HEK293T (cell line): Measurements from ENCODE around the gene SV2B.

Source experiments
- CTCF ChIA-PET: fragments of 350-600 bp; formaldehyde crosslinking; extraction: SDS; loops from one replicate; lab custom pipeline; 2021; ENCODE audit warnings: antibody characterized with exemption, inconsistent platforms; lab: Yijun Ruan, JAX
- POLR2A ChIA-PET: fragments of 350-600 bp; formaldehyde crosslinking; extraction: SDS; loops from one replicate; lab custom pipeline; 2020; ENCODE audit warnings: antibody characterized with exemption, inconsistent platforms; lab: Yijun Ruan, JAX
- DNase-seq: peaks from one replicate; pipeline ENCODE4 v3.0.0; 2012; ENCODE audit warnings: mixed read lengths; ENCODE audit errors: extremely low spot score
- ARNT ChIP-seq: fragments of 450-650 bp; IDR thresholded peaks from 2 replicates; pipeline ENCODE4 v1.6.1; 2017; ENCODE audit warnings: mild to moderate bottlenecking
- BHLHE40 ChIP-seq: fragments of 450-650 bp; IDR thresholded peaks from 2 replicates; pipeline ENCODE4 v1.6.1; 2016; ENCODE audit warnings: mild to moderate bottlenecking, moderate library complexity, borderline replicate concordance
- CTBP1 ChIP-seq: fragments of 450-650 bp; IDR thresholded peaks from 2 replicates; pipeline ENCODE4 v1.6.1; 2016; ENCODE audit warnings: borderline replicate concordance
- ELF4 ChIP-seq: fragments of 450-650 bp; IDR thresholded peaks from 2 replicates; pipeline ENCODE4 v1.6.1; 2017; ENCODE audit warnings: antibody characterized with exemption
- FOXA1 ChIP-seq: fragments of 450-650 bp; IDR thresholded peaks from 2 replicates; pipeline ENCODE4 v1.6.1; 2016; ENCODE audit warnings: mild to moderate bottlenecking
- FOXK2 ChIP-seq: fragments of 450-650 bp; IDR thresholded peaks from 2 replicates; pipeline ENCODE4 v1.6.1; 2016; ENCODE audit warnings: mild to moderate bottlenecking
- FOXM1 ChIP-seq: fragments of 450-650 bp; IDR thresholded peaks from 2 replicates; pipeline ENCODE4 v1.6.1; 2017; ENCODE audit warnings: mild to moderate bottlenecking, borderline replicate concordance
- HDGF ChIP-seq: fragments of 450-650 bp; IDR thresholded peaks from 2 replicates; pipeline ENCODE4 v1.6.1; 2017; ENCODE audit warnings: antibody characterized with exemption, borderline replicate concordance
- L3MBTL2 ChIP-seq: fragments of 450-650 bp; conservative IDR thresholded peaks from 2 replicates; pipeline ENCODE4 v1.6.1; 2016; ENCODE audit warnings: mild to moderate bottlenecking
- LEF1 ChIP-seq: fragments of 450-650 bp; IDR thresholded peaks from 2 replicates; pipeline ENCODE4 v1.6.1; 2017; ENCODE audit warnings: mild to moderate bottlenecking, borderline replicate concordance
- NFRKB ChIP-seq: fragments of 450-650 bp; IDR thresholded peaks from 2 replicates; pipeline ENCODE4 v1.6.1; 2016; ENCODE audit warnings: mild to moderate bottlenecking, moderate library complexity
- SP1 ChIP-seq: fragments of 450-650 bp; IDR thresholded peaks from 2 replicates; pipeline ENCODE4 v1.6.1; 2017
- SUZ12 ChIP-seq: fragments of 450-650 bp; IDR thresholded peaks from 2 replicates; pipeline ENCODE4 v1.6.1; 2016; ENCODE audit warnings: mild to moderate bottlenecking
- TARDBP ChIP-seq: fragments of 450-650 bp; IDR thresholded peaks from 2 replicates; pipeline ENCODE4 v1.6.1; 2016
- ZNF384 ChIP-seq: fragments of 450-650 bp; IDR thresholded peaks from 2 replicates; pipeline ENCODE4 v1.6.1; 2016
- TF ChIP-seq, protein P1 (sequence below): fragments of 450-650 bp; IDR thresholded peaks from 2 replicates; pipeline ENCODE4 v1.6.1; 2016

Gene SV2B

GRCh38 chr15:91122296-91122695 lies 22.2 kb downstream of the SV2B start:
- DNase-seq: no peak
- no peak for TF ChIP-seq FOXK2
- TF ChIP-seq L3MBTL2: no peak
- TF ChIP-seq TARDBP: no peak
- TF ChIP-seq ZNF384: no peak
- POLR2A ChIA-PET: no interaction called here
- CTCF ChIA-PET: no interaction called here

DNA sequence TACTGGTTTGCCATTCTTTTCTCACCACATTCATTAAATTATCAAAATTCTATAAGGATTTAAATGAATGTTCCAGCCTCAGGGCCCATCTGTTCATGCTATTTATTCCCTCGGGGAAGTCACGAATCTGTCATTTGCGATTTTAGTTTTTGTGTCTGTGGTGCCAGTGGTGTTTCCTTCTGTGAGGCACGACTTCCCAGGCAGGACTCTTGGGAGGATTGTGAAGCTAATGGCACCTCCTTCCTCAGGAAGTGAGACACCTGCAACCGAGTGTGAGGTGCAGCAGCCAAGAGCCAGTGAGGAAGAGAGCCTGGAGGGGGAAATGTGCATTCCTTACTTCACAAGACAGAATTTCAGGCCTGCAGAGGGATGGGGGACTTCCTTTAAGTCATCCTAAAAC lies 24.1 kb downstream of the SV2B start:
- CTCF ChIA-PET: no interaction called here
- TF ChIP-seq FOXM1 (no peak), BHLHE40 (no peak), ARNT (no peak), NFRKB (no peak), ZNF384 (no peak)
- TF ChIP-seq, protein P1, sequence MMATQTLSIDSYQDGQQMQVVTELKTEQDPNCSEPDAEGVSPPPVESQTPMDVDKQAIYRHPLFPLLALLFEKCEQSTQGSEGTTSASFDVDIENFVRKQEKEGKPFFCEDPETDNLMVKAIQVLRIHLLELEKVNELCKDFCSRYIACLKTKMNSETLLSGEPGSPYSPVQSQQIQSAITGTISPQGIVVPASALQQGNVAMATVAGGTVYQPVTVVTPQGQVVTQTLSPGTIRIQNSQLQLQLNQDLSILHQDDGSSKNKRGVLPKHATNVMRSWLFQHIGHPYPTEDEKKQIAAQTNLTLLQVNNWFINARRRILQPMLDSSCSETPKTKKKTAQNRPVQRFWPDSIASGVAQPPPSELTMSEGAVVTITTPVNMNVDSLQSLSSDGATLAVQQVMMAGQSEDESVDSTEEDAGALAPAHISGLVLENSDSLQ: no peak

DNA sequence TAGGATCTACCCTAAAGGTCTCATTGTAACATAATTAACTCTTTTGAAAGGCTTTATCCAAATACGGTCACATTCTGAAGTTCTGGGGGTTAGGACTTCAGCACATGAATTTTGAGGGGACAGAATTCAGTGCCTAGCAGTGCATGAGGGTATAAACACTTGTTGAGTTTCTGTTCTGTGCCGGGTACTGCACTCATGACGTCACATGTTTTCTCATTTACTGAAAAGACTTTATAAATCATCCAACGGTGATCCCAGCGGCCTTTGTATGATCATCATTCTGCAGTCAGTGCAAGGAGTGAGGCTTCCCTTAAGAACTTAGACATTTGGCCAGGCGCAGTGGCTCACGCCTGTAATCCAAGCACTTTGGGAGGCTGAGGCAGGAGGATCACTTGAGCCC lies 25.1 kb downstream of the SV2B start:
- TF ChIP-seq SP1 (no peak), FOXA1 (no peak), CTBP1 (no peak), LEF1 (no peak), FOXM1 (no peak), ARNT (no peak), ZNF384 (no peak)
- TF ChIP-seq, protein P1: no peak
- POLR2A ChIA-PET: no interaction called here
- no peak for DNase-seq
- CTCF ChIA-PET: no interaction called here

More for the DNA sequence above, 24.1 kb downstream of the SV2B start:
- no peak for DNase-seq
- POLR2A ChIA-PET: no interaction called here

DNA sequence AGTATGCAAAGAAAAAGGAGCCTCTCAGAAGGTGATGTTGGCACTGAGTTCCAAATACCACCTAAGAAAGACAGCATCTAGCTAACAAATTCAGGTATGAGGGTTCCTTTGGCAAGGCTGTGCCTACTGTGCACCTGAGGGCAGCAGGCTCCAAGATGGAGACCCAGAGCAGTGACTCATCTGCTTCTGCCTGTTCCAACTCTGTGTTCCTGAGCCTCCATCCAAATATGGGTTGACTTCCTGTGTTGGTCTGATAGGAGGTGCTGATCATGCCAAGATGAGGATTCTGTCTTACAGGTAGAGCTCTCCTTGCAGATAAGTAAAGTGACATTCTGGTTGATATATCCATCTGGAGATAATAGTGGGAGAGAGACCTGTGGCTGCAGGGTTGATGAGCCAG lies 26.0 kb downstream of the SV2B start:
- ChIA-PET CTCF (no interaction called here), POLR2A (no interaction called here)
- DNase-seq: no peak
- no peak for TF ChIP-seq ZNF384
- TF ChIP-seq FOXM1: no peak
- TF ChIP-seq SUZ12: no peak
- no peak for TF ChIP-seq FOXK2
- no peak for TF ChIP-seq LEF1
- no peak for TF ChIP-seq CTBP1
- no peak for TF ChIP-seq ARNT
- TF ChIP-seq, protein P1: no peak
- no peak for TF ChIP-seq TARDBP
- TF ChIP-seq FOXA1: no peak
- TF ChIP-seq SP1: no peak
- no peak for TF ChIP-seq HDGF
- TF ChIP-seq ELF4: no peak
- no peak for TF ChIP-seq NFRKB
- no peak for TF ChIP-seq BHLHE40
- TF ChIP-seq L3MBTL2: no peak

GRCh38 chr15:91127236-91127955 lies 27.3 kb downstream of the SV2B start:
- no peak for DNase-seq
- no peak for TF ChIP-seq NFRKB
- no peak for TF ChIP-seq BHLHE40
- TF ChIP-seq CTBP1: no peak
- TF ChIP-seq ARNT: no peak
- TF ChIP-seq FOXM1: no peak
- TF ChIP-seq TARDBP: no peak
- TF ChIP-seq, protein P1: no peak
- TF ChIP-seq LEF1: no peak
- no peak for TF ChIP-seq SP1
- TF ChIP-seq FOXA1: no peak
- no peak for TF ChIP-seq FOXK2
- no peak for TF ChIP-seq ELF4
- no peak for TF ChIP-seq SUZ12
- TF ChIP-seq ZNF384: no peak
- no peak for TF ChIP-seq HDGF
- no peak for TF ChIP-seq L3MBTL2
- ChIA-PET CTCF (no interaction called here), POLR2A (interaction anchor here (0.5 to 1.6 kb wide), 3 partner anchors 13 to 192 kb away, joined by 3 to 5 read pairs (median 4); no protein-coding TSS in a partner anchor)

DNA sequence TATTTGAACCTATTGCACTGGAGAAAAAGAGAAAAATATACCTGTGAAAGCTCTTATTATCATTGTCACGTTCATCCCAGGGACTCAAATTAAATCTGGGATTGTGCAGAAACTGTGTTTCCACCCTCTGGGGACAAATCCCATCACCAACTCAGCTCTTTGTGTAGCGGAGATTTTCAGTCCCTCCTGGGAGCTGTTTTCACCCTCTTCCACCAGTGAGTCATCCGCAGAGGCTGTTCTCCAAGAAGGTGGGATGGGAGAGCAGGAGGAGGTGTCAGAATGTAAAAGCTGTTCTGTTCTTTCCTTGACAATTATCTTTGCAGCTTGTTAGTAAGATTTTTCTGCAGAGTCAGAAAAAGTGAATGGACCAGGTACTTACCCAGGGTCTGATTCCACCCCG lies 28.0 kb downstream of the SV2B start:
- CTCF ChIA-PET: no interaction called here
- no peak for DNase-seq
- POLR2A ChIA-PET: interaction anchor here (1.6 kb wide), 1 partner anchor 13 kb away, joined by 5 read pairs; no protein-coding TSS in a partner anchor
- TF ChIP-seq NFRKB (no peak), LEF1 (no peak), FOXK2 (no peak), L3MBTL2 (no peak), ZNF384 (no peak), FOXA1 (no peak), SUZ12 (no peak), ARNT (no peak), SP1 (no peak), FOXM1 (no peak), CTBP1 (no peak), BHLHE40 (no peak), HDGF (no peak), ELF4 (no peak), TARDBP (no peak)
- TF ChIP-seq, protein P1: no peak
